ENCODE measurements around the gene POU6F2.

DNA sequence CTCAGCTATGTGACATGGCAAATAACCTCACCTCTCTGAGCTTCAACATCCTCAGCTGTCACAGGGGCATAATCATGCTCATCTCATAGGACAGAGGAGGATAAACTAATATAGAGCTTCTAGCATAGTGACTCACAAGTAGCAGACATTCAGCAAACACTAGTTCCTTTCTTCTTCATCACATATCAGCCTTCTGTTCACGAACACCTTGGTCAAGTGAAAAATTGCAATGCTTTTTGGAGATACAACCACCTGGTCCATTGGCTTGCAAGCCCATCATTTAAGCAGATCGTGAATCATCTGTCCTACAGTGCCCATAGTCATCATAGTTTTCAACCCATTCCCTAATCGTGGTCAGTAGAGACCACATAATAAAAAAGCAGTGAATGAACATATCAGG is 310.6 kb downstream of the POU6F2 start:
- TF ChIP-seq, protein P1, sequence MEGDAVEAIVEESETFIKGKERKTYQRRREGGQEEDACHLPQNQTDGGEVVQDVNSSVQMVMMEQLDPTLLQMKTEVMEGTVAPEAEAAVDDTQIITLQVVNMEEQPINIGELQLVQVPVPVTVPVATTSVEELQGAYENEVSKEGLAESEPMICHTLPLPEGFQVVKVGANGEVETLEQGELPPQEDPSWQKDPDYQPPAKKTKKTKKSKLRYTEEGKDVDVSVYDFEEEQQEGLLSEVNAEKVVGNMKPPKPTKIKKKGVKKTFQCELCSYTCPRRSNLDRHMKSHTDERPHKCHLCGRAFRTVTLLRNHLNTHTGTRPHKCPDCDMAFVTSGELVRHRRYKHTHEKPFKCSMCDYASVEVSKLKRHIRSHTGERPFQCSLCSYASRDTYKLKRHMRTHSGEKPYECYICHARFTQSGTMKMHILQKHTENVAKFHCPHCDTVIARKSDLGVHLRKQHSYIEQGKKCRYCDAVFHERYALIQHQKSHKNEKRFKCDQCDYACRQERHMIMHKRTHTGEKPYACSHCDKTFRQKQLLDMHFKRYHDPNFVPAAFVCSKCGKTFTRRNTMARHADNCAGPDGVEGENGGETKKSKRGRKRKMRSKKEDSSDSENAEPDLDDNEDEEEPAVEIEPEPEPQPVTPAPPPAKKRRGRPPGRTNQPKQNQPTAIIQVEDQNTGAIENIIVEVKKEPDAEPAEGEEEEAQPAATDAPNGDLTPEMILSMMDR (IDR thresholded peaks at IDR 0.05) = no peak
- no peak for TF ChIP-seq POLR2AphosphoS5 (IDR thresholded peaks at IDR 0.05)
- TF ChIP-seq POLR2A (IDR thresholded peaks at IDR 0.05) = no peak

Data from breast epithelium (tissue), 3 donors.